Left forelimb (tissue), 1 donor: Measurements from ENCODE around the gene ABLIM2.

Source experiments
- DNase-seq: peaks from one replicate; pipeline ENCODE4 v3.0.0-alpha.2; 2018; ENCODE audit warnings: low spot score

ABLIM2 gene

GRCh38 chr4:8158710-8159536 lies at the start of gene ABLIM2:
ABLIM2 (minus strand) TSS chr4:8158813; CDS start chr4:8158689, 124 bp downstream.
- peak; percentile 99 for DNase-seq

DNA sequence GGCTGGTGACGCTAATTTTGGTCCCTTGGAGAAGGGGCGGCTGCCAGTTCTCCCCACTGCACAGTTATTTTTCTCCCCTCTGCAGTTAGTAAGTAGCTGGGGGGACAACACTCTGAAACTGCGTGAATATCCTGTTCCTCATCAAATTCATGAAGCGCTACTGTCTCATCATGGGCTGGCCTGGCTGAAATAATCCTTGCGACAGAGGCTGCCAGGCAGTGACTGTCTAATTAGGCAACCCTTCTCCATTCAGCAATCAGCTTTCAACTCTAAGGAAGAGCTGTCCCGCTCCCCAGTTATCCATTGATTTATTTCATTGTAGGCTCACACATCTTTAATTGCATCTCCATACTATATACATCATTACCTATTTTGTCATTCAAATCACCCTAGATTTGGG lies 48.7 kb upstream of the ABLIM2 start:
- no peak for DNase-seq

GRCh38 chr4:8205749-8206611 lies 47.4 kb upstream of the ABLIM2 start:
- DNase-seq = no peak

GRCh38 chr4:8205241-8205707 lies 46.7 kb upstream of the ABLIM2 start:
- no peak for DNase-seq

GRCh38 chr4:8204576-8205227 lies 46.1 kb upstream of the ABLIM2 start:
- no peak for DNase-seq

GRCh38 chr4:8203817-8204216 lies 45.2 kb upstream of the ABLIM2 start:
- DNase-seq = no peak

GRCh38 chr4:8203052-8203401 lies 44.4 kb upstream of the ABLIM2 start:
- DNase-seq = no peak

- no peak for DNase-seq
Observed at GRCh38 chr4:8202108-8203051, 43.8 kb upstream of the ABLIM2 start.

DNA sequence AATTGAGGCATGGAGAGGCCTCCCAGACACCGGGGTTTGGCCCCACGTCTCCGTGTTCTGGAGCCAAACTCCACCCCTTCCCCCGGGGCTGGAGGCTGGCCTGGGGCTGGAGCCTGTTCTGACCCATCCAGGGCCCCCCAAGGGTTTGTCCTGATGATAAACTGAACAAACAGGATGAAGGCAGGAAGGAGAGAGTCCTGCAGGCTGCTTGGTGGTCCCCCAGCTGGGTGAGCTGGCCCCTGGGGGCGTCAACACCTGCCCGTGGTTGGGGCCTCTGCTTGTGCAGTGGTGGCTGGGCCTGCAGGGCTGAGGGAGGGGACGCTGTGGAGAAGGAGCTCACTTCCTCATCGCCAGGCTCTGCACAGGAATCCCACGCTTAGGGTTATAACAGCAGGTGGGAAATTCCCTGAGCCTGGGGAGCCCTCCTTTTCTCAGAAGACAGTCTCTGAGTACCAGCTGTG lies 42.7 kb upstream of the ABLIM2 start:
- no peak for DNase-seq

GRCh38 chr4:8200302-8200975 lies 41.8 kb upstream of the ABLIM2 start:
- no peak for DNase-seq

GRCh38 chr4:8199594-8200301 lies 41.1 kb upstream of the ABLIM2 start:
- no peak for DNase-seq

DNA sequence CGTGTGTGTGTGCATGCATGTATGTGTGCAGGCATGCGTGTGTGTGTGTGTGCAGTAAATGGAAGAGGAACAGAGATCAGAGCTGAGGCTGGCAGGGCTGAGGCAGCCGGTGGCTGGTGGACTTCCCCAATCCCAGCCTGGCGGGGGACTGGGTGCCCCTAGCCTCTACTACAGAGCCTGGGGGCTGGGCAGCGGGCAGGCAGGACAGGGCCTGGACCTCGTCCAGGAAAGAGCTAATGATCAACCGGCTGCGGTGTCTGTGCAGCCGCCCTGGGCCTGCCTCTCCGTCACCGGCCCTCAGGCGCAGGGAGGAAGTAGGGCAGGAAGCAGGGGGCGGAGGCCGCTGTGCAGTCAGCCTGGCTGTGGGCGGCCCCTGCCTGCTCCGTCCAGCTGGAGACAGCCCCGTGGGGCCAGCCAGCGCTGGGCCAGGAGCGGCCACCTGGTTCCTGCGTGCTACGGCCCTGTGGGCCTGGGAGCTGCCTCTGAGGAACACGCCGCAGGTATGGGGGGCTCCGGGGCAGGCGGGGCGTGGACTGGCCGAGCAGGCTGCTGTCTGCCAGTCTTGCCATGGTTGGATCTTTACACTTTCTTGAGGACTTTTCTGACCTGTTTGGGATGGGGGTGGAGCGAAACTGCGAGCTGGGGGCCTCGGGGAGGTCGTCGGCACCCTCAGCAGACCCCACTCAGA lies 40.4 kb upstream of the ABLIM2 start, which contains the start of gene SH3TC1:
TSS of gene SH3TC1 (plus strand) at position 385 of the 688 bp plus-strand sequence. CDS start 5,905 bp downstream, outside the sequence.
- peak; percentile 89 for DNase-seq

DNA sequence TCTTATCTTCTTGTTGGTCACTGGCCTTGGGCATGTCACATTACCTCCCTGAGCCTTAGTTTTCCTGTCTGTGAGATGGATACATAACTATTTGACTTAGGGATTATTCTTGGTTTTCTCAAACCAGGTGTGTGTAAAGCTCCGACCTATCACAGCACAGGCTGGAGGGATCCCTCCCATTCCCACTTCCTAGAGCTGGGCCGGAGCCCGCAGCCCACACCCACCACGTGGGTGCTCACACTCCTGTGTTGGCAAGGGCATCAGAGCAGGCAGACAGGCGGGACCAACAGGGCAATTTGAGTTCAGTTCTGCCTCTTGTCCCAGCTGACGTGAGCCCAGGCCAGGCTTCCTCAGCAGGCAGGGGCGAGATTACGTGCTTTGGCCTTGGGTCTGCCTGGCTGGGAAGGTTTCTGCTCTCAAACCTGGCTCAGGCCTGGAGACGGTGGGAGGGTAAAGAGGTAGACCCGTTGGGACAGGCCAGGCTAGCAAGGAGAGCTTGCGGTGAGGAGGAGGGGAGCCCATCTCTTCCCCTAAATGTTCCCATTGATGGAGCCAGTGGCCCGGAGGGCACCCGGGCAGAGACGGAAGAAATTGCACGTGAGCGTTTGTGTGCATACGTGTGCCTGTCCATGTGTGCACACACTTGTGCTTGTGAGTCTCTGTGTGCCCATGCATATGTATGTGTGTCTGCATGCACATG lies 39.7 kb upstream of the ABLIM2 start:
- no peak for DNase-seq

DNA sequence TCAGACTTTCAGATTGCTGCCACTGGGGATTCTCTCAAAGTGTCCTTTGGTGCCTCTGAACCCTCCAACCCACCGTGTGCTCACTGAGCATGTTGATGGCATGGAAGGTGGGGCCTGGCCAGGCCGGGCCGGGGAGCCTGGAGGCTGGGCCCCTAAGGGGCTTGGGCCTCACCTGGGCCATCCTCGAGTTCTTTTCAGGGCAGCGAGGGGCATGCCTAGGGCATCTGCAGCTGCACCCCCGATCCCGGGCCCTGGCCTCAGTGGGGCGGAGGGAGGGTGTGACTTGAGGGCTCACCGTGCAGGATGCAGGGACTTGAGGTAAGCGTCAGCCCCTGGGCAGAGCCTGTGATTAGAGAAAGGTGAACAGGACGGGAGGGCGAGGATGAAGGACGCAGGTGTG lies 38.9 kb upstream of the ABLIM2 start:
- DNase-seq = no peak

- DNase-seq = no peak
Observed at GRCh38 chr4:8195841-8196458, 37.3 kb upstream of the ABLIM2 start.

DNA sequence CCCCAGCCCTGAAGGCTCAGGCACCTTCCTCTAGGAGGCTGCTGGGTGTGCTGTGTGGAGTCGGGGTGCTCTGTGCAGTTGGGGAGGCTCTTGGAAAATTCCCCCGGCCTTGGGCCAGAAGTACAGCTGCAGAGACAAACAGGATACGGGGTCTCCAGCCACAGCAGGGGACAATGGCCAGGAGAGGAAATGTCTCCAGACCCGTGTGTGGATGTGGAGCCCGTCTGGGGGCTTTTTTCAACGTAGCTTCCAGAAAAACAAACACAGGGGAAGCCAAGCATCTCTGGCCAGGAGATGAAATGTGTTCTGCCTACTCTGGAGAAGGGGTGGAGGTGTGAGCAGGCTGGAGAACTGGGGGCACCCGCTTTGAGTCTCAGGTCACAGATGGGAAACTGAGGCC lies 36.8 kb upstream of the ABLIM2 start:
- DNase-seq = no peak

GRCh38 chr4:8194306-8195242 lies 36.0 kb upstream of the ABLIM2 start:
- DNase-seq = no peak
